Calu3 (cell line): Measurements from ENCODE around the gene TTC39A. TPM values are rescaled to one million over a fixed set of nuclear protein-coding genes. Genes with fewer than 3 reads are reported as not detected.

Experiments used
- BruUV-seq: library from RNA; stranded (reverse); fragments of 400-500 nt; replicated peaks from 2 replicates; lab custom pipeline; 2021; lab: Mats Ljungman, UMichigan
- CTCF ChIA-PET: fragments of 300-600 bp; sonication (Branson Sonifier 250); formaldehyde crosslinking; loops from one replicate; lab custom pipeline; 2022; ENCODE audit warnings: antibody characterized with exemption; lab: Charles Lee
- DNase-seq: peaks from one replicate; pipeline ENCODE4 v3.0.0; 2022
- H3K27ac Mint-ChIP-seq: one replicate; pipeline ENCODE4 v1.8.0; 2022; ENCODE audit warnings: mixed read lengths; ENCODE audit not compliant: unreplicated experiment
- H3K27me3 Mint-ChIP-seq: one replicate; pipeline ENCODE4 v1.8.0; 2022; ENCODE audit warnings: mixed read lengths; ENCODE audit not compliant: unreplicated experiment
- H3K36me3 Mint-ChIP-seq: one replicate; pipeline ENCODE4 v1.8.0; 2022; ENCODE audit warnings: mild to moderate bottlenecking, moderate library complexity, mixed read lengths; ENCODE audit not compliant: insufficient read depth, unreplicated experiment
- H3K4me1 Mint-ChIP-seq: one replicate; pipeline ENCODE4 v1.8.0; 2022; ENCODE audit warnings: mild to moderate bottlenecking, low read depth, mixed read lengths; ENCODE audit not compliant: unreplicated experiment
- H3K4me3 Mint-ChIP-seq: one replicate; pipeline ENCODE4 v1.8.0; 2022; ENCODE audit warnings: mild to moderate bottlenecking, low read depth, moderate library complexity, mixed read lengths; ENCODE audit not compliant: unreplicated experiment
- H3K9me3 Mint-ChIP-seq: one replicate; pipeline ENCODE4 v1.8.0; 2022; ENCODE audit warnings: low read depth, mixed read lengths; ENCODE audit not compliant: unreplicated experiment
- intact Hi-C: fragments of 100-400 bp; cut with micrococcal nuclease; formaldehyde crosslinking; loops from one replicate; pipeline ENCODE4 v1.10.0; 2022; ENCODE audit not compliant: unreplicated experiment
- total RNA-seq: library from RNA; stranded (reverse); gene quantifications from 2 replicates; pipeline ENCODE4 v1.2.3, GENCODE V29; 2022
- TF ChIP-seq, protein P1 (sequence below): fragments of 200-600 bp; IDR thresholded peaks from one replicate; pipeline ENCODE4 v1.8.0; 2022; ENCODE audit warnings: antibody characterized with exemption; ENCODE audit not compliant: unreplicated experiment

The TTC39A gene
- total RNA-seq, 1 experiment from 2014 or later: 18.8 TPM

DNA sequence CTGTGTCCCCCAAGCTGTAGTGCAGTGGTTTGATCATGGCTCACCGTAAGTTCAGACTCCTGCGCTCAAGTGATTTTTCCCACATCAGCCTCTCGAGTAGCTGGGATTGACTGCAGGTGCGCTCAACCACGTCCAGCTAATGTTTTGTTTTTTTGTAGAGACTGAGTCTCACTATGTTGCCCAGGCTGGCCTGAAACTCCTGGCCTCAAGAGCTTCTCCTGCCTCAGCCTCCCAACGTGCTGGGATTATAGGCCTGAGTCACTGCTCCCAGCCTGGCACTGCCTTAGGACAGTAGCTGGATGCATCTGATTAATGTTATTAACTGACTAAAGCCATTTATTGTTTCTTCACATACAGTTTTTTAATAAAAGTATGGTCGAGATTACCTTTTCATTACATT lies 54.1 kb downstream of the TTC39A start:
- Mint-ChIP-seq H3K9me3 (no peaks in the 10 kb centered on the region), H3K27ac (no peak overlapping the region), H3K27me3 (no peaks in the 10 kb centered on the region), H3K36me3 (peaks cover 5% of the 10 kb centered on the region), H3K4me1 (no peaks in the 10 kb centered on the region), H3K4me3 (no peak overlapping the region)
- intact Hi-C loops: no loop called here
- DNase-seq: no peak
- CTCF ChIA-PET: no interaction called here
- BruUV-seq: no TSS peak
- TF ChIP-seq, protein P1, sequence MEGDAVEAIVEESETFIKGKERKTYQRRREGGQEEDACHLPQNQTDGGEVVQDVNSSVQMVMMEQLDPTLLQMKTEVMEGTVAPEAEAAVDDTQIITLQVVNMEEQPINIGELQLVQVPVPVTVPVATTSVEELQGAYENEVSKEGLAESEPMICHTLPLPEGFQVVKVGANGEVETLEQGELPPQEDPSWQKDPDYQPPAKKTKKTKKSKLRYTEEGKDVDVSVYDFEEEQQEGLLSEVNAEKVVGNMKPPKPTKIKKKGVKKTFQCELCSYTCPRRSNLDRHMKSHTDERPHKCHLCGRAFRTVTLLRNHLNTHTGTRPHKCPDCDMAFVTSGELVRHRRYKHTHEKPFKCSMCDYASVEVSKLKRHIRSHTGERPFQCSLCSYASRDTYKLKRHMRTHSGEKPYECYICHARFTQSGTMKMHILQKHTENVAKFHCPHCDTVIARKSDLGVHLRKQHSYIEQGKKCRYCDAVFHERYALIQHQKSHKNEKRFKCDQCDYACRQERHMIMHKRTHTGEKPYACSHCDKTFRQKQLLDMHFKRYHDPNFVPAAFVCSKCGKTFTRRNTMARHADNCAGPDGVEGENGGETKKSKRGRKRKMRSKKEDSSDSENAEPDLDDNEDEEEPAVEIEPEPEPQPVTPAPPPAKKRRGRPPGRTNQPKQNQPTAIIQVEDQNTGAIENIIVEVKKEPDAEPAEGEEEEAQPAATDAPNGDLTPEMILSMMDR: no peak

DNA sequence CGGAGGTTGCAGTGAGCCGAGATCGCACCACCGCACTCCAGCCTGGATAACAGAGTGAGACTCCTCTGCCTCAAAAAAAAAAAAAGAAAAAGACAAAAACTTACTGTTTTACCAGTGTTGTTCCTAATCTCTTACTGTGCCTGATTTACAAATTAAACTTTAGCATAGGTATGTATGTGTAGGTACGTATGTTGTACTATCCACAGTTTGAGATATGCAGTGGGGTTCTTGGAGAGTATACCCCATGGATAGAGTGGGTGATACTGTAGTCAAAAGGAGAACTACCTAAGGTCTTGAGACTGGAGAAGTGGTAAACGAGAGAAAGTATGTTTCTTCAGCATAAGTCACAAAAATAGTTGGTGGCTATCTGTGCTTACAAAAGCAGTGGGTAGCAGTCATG lies 55.7 kb downstream of the TTC39A start:
- TF ChIP-seq, protein P1: no peak
- no peak overlapping the region for H3K27ac Mint-ChIP-seq
- BruUV-seq: no TSS peak
- intact Hi-C loops: no loop called here
- DNase-seq: no peak
- H3K9me3 Mint-ChIP-seq: no peaks in the 10 kb centered on the region
- no peak overlapping the region for H3K4me3 Mint-ChIP-seq
- CTCF ChIA-PET: interaction anchor here (0.7 kb wide), 1 partner anchor 164 kb away, joined by 3 read pairs; no protein-coding TSS in a partner anchor
- H3K36me3 Mint-ChIP-seq: peaks cover 5% of the 10 kb centered on the region
- no peaks in the 10 kb centered on the region for H3K4me1 Mint-ChIP-seq
- H3K27me3 Mint-ChIP-seq: no peaks in the 10 kb centered on the region

DNA sequence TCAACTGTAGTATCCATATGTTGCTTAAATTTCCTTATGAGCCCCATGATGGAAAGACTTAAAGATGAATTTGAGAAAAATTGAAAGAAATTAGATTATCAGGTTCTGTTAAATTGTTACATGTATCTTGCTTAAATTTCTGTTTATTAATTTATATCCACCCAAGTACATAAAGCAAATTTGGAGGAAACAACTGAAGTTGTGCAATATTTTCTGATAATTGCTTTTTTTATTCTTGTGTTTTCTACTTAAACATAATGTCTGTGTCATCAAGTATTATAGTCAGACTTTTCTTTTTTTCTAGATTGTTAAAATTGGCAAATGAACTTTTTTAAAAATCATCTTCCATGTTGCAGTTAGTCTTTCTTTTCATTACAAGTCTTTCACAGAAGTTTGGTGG lies 57.4 kb downstream of the TTC39A start:
- CTCF ChIA-PET: interaction anchor here (0.6 kb wide), 1 partner anchor 240 kb away, joined by 8 read pairs; no protein-coding TSS in a partner anchor
- no peaks in the 10 kb centered on the region for H3K9me3 Mint-ChIP-seq
- intact Hi-C loops: no loop called here

DNA sequence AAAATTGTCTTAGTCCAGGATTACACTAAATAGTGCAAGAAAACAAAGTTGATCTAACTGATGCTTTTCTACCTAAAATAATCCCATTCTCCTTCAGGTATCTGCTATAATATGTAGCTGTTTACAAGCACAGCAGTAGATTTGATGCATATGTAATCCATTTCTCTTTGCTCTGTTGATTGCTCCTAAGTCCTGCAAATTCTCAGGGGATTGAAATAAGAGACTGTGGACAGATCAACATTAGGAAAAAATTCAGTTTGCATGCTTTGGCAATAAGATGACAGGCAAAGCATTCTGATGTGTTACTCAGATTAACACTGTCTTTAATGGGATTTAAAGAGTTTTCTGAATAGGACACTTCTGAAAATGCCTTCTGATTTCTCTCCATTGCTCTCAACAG lies 59.6 kb downstream of the TTC39A start:
- Mint-ChIP-seq H3K27ac (no peak overlapping the region), H3K4me1 (peaks cover 14% of the 10 kb centered on the region), H3K9me3 (no peaks in the 10 kb centered on the region), H3K27me3 (no peaks in the 10 kb centered on the region), H3K4me3 (no peak overlapping the region), H3K36me3 (peaks cover 5% of the 10 kb centered on the region)
- TF ChIP-seq, protein P1: no peak
- no peak for DNase-seq
- intact Hi-C loops: no loop called here
- no TSS peak for BruUV-seq
- CTCF ChIA-PET: no interaction called here

More for the DNA sequence above, 57.4 kb downstream of the TTC39A start:
- TF ChIP-seq, protein P1: no peak
- peaks cover 10% of the 10 kb centered on the region for H3K4me1 Mint-ChIP-seq
- H3K36me3 Mint-ChIP-seq: peaks cover 5% of the 10 kb centered on the region
- no peak overlapping the region for H3K27ac Mint-ChIP-seq
- H3K27me3 Mint-ChIP-seq: no peaks in the 10 kb centered on the region
- H3K4me3 Mint-ChIP-seq: no peak overlapping the region
- no TSS peak for BruUV-seq
- DNase-seq: no peak
